Measurements from ENCODE around the gene GLE1. TPM values are rescaled to one million over a fixed set of nuclear protein-coding genes. Genes with fewer than 3 reads are reported as not detected.

Gene GLE1, protein sequence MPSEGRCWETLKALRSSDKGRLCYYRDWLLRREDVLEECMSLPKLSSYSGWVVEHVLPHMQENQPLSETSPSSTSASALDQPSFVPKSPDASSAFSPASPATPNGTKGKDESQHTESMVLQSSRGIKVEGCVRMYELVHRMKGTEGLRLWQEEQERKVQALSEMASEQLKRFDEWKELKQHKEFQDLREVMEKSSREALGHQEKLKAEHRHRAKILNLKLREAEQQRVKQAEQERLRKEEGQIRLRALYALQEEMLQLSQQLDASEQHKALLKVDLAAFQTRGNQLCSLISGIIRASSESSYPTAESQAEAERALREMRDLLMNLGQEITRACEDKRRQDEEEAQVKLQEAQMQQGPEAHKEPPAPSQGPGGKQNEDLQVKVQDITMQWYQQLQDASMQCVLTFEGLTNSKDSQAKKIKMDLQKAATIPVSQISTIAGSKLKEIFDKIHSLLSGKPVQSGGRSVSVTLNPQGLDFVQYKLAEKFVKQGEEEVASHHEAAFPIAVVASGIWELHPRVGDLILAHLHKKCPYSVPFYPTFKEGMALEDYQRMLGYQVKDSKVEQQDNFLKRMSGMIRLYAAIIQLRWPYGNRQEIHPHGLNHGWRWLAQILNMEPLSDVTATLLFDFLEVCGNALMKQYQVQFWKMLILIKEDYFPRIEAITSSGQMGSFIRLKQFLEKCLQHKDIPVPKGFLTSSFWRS
- total RNA-seq = 51.4 and 52.0 TPM in 2 replicates

DNA sequence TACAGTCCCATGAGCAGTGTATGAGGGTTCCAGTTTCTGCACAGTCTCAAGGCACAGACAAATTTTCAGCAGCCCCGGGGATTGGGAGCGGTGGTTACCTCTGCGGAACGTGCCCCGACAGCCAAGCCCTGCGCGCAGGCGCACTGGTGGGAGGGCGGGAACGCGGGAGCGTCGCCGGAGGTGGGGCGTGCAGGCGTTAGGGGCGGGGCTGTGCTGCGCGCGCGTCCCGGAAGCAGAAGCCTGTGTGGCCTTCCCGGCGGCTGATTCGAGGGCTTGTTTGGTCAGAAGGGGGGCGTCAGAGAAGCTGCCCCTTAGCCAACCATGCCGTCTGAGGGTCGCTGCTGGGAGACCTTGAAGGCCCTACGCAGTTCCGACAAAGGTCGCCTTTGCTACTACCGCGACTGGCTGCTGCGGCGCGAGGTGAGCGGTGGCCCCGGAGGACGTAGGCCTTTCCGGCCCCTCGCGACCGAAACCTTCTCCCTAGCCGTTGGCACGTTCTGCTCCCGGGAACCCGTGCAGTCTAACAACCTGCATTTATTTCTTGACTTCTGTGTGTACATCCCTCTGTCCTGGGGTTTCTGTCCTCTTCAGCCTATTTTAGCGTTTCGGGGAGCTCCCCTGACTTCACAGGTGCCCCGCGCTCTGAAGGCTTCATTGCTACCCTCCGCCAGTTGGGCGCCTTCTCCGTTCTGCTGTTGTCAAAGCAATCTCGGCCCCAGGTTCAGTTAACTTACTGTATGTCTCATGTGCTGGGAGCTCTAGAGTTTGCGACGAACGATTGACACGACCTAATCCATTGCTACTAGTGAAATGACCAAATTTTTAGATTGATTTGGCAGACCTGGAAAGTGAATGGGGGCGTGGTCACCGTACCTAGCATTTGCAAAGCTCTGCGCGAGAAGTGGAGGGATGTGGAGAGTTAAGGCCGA lies at the start of gene GLE1:
Gene GLE1, plus strand, starts transcription at position 235 of the 929 bp plus-strand sequence. Its CDS starts 87 bp downstream, at position 322.
- H3K27me3 Mint-ChIP-seq (ENCODE audit: insufficient read depth) = no peaks in the 10 kb centered on the region
- peak within 1 kb of the TSS; percentile 99 for H3K27ac Mint-ChIP-seq
- peak within 1 kb of the TSS; percentile 99 for H3K4me3 Mint-ChIP-seq
- intact Hi-C loops (cut with micrococcal nuclease) = loop anchor here (1.0 to 2.0 kb wide), 9 partner anchors 48 to 576 kb away; partner anchors contain the start of genes DOLPP1, DYNC2I2, ENDOG and ODF2
- no peaks in the 10 kb centered on the region for H3K9me3 Mint-ChIP-seq
- H3K36me3 Mint-ChIP-seq (ENCODE audit: low read depth) = peaks cover 13% of the 10 kb centered on the region
- peaks cover 23% of the 10 kb centered on the region for H3K4me1 Mint-ChIP-seq (ENCODE audit: low read depth)
- DNase-seq (ENCODE audit: low spot score) = peak; percentile 97

DNA sequence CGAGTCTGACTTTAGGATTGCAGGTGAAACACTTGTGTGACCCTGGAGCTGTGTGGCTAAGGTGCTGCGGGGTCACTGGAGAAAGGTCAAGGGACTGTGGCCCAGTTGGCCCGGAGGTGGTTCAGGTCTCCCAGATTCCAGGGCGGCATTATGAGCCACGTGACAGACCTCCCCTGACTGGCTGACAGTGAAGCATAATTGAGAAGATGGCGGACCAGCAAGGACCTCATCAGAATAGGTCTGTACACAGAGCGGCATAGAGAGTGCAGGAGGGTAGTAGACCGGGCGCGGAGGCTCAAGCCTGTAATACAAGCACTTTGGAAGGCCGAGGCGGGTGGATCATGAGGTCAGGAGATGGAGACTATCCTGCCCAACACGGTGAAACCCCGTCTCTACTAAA lies 49.5 kb upstream of the GLE1 start:
- H3K27me3 Mint-ChIP-seq (ENCODE audit: insufficient read depth) = peaks cover 3% of the 10 kb centered on the region
- peak overlapping the region; percentile 60 for H3K4me3 Mint-ChIP-seq
- intact Hi-C loops (cut with micrococcal nuclease) = loop anchor here (5.0 kb wide), 1 partner anchor 362 kb away; the partner anchor contains the start of gene ENDOG
- no peaks in the 10 kb centered on the region for H3K9me3 Mint-ChIP-seq
- H3K27ac Mint-ChIP-seq = peak overlapping the region; percentile 31
- DNase-seq (ENCODE audit: low spot score) = no peak
- peaks cover 10% of the 10 kb centered on the region for H3K36me3 Mint-ChIP-seq (ENCODE audit: low read depth)
- peaks cover 13% of the 10 kb centered on the region for H3K4me1 Mint-ChIP-seq (ENCODE audit: low read depth)

DNA sequence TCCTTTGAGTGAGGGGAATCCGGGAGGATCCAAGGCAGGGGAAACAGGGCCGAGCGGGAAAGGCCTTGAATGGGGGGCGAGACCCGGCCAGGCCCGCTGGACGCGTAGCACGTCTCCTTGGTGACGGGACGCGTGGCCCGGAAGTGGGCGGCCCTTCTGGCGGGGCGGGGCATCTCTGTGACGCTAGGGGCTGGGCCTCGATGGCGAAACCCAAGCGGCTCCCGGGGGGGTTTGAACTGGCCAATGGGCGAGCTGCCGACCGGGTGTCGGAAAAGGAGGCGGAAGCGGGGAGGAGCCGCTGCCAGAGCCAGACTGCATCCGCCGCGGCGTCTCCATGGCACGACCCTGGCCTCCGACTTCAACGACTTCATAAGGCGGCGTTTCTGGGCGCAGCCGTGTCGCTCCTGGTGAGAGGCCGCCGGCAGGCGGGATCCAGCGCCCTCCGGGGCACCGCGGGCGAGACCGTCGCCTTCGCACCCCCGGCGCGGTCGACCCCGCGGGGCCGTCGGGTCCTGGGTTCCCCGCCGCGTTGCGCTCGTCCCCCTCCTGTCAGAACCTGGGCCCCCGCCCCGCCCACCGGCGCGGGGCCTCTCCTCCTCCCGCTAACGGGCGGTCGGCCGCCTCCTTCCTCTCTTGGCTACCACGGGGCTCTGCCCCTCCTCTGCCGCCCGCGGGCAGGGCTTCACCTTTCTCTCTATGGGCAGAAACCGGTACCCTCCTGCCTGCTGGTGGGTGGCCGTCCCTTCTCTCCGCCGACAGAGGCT lies 48.5 kb upstream of the GLE1 start, which contains the start of gene ODF2:
Gene ODF2, plus strand, starts transcription at position 158 of the 764 bp plus-strand sequence. Its CDS starts 86 bp downstream, at position 244.
- Mint-ChIP-seq H3K4me1 (ENCODE audit: low read depth) (peaks cover 13% of the 10 kb centered on the region), H3K27ac (peak within 1 kb of the TSS; percentile 98), H3K27me3 (ENCODE audit: insufficient read depth) (peaks cover 3% of the 10 kb centered on the region), H3K4me3 (peak within 1 kb of the TSS; percentile 93), H3K9me3 (no peaks in the 10 kb centered on the region), H3K36me3 (ENCODE audit: low read depth) (peaks cover 13% of the 10 kb centered on the region)
- DNase-seq (ENCODE audit: low spot score) = peak; percentile 98
- intact Hi-C loops (cut with micrococcal nuclease) = loop anchor here (1.0 to 5.0 kb wide), 12 partner anchors 36 to 654 kb away; partner anchors contain the start of genes CERCAM, COQ4, CRAT and DOLK

DNA sequence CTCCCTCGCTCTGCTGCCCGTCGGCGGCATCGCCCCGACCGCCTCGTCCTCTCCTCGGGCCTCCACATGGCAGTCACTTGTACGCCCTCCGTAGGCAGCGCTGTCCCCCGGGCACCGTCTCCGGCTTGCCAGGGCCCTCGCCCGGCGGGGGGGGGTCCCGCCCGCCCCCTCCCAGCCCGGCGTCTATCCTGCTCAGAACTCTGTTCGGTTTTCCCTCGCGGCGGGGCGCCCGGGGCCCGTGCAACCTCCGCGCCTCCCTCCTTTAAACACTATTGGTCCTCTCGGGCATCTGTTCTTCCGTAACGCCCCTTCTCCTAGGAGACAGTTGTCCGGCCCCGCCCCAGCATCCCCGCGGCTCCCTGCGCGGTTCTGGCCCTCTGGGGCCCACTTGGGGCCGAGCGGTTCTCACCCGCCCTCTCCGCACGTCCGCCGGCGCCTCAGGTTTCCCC lies 47.9 kb upstream of the GLE1 start:
- DNase-seq (ENCODE audit: low spot score) = peak; percentile 73
- intact Hi-C loops (cut with micrococcal nuclease) = loop anchor here (1.0 to 5.0 kb wide), 12 partner anchors 36 to 654 kb away; partner anchors contain the start of genes CERCAM, COQ4, CRAT and DOLK
- no peaks in the 10 kb centered on the region for H3K9me3 Mint-ChIP-seq
- peaks cover 13% of the 10 kb centered on the region for H3K36me3 Mint-ChIP-seq (ENCODE audit: low read depth)
- H3K27ac Mint-ChIP-seq = peak overlapping the region; percentile 98
- peaks cover 3% of the 10 kb centered on the region for H3K27me3 Mint-ChIP-seq (ENCODE audit: insufficient read depth)
- H3K4me1 Mint-ChIP-seq (ENCODE audit: low read depth) = peaks cover 13% of the 10 kb centered on the region
- H3K4me3 Mint-ChIP-seq = peak overlapping the region; percentile 93

DNA sequence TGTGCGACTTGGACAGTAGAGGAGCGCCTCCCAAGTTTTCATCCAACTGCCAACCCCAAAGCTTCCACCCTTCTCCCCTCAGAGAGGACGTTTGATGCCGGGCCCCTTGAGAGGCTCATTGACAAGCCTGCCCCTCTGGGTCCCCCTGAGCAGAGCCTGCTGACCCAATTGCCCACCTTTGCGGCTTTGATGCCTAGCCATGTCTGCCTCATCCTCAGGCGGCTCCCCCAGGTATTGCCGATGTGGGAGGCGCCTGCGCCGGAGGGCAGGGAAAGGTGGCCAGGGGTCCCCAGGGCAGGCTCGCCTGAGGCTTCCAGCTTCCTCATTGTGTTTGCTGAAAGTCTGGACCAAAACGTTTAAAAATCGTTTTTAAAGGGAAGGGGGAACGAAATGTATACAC lies 47.3 kb upstream of the GLE1 start:
- DNase-seq (ENCODE audit: low spot score) = no peak
- peak overlapping the region; percentile 74 for H3K27ac Mint-ChIP-seq
- H3K9me3 Mint-ChIP-seq = no peaks in the 10 kb centered on the region
- peaks cover 16% of the 10 kb centered on the region for H3K36me3 Mint-ChIP-seq (ENCODE audit: low read depth)
- peaks cover 3% of the 10 kb centered on the region for H3K27me3 Mint-ChIP-seq (ENCODE audit: insufficient read depth)
- H3K4me1 Mint-ChIP-seq (ENCODE audit: low read depth) = peaks cover 13% of the 10 kb centered on the region
- peak overlapping the region; percentile 93 for H3K4me3 Mint-ChIP-seq
- intact Hi-C loops (cut with micrococcal nuclease) = loop anchor here (2.0 to 5.0 kb wide), 3 partner anchors 228 to 426 kb away; partner anchors contain the start of genes ENDOG and LRRC8A

DNA sequence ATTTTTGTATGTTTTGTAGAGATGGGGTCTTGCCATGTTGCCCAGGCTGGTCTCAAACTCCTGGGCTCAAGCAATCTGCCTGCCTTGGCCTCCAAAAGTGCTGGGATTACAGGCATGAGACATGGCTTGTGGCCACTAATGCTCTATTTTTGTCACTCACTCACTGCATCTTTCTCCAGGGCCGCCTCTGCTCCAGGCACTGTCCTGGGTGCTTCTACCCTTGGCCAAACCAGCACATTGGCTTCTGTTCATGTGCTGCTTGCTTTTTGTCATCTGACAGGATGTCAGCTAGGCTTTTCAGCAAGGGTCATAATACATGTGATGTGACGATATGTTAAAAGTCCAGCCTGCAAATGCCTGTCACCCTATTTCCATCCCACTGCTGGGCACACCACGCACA lies 45.5 kb upstream of the GLE1 start:
- Mint-ChIP-seq H3K4me3 (peak overlapping the region; percentile 45), H3K36me3 (ENCODE audit: low read depth) (peaks cover 23% of the 10 kb centered on the region), H3K4me1 (ENCODE audit: low read depth) (peaks cover 13% of the 10 kb centered on the region), H3K27me3 (ENCODE audit: insufficient read depth) (no peaks in the 10 kb centered on the region), H3K9me3 (no peaks in the 10 kb centered on the region), H3K27ac (no peak overlapping the region)
- intact Hi-C loops (cut with micrococcal nuclease) = loop anchor here (5.0 kb wide), 1 partner anchor 358 kb away; the partner anchor contains the start of gene ENDOG
- DNase-seq (ENCODE audit: low spot score) = no peak

DNA sequence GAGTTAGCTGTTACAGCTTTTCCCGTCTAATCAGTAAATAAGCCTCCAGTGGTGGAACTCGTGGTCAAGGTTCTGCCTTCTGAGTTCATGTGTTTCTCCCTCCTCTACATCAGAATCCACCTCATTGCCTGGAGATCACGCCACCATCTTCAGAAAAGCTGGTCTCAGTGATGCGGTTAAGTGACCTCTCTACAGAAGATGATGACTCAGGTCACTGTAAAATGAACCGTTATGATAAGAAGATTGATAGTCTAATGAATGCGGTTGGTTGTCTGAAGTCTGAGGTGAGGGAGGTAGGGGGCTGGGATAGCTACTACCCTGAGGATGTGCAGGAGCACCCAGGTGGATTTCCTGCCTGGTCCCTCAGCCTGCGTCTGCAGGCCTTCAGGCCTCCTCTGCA lies 35.4 kb upstream of the GLE1 start:
- Mint-ChIP-seq H3K27me3 (ENCODE audit: insufficient read depth) (no peaks in the 10 kb centered on the region), H3K4me1 (ENCODE audit: low read depth) (no peaks in the 10 kb centered on the region), H3K27ac (no peak overlapping the region), H3K4me3 (no peak overlapping the region), H3K36me3 (ENCODE audit: low read depth) (peaks cover 11% of the 10 kb centered on the region), H3K9me3 (no peaks in the 10 kb centered on the region)
- no peak for DNase-seq (ENCODE audit: low spot score)
- intact Hi-C loops (cut with micrococcal nuclease) = no loop called here

DNA sequence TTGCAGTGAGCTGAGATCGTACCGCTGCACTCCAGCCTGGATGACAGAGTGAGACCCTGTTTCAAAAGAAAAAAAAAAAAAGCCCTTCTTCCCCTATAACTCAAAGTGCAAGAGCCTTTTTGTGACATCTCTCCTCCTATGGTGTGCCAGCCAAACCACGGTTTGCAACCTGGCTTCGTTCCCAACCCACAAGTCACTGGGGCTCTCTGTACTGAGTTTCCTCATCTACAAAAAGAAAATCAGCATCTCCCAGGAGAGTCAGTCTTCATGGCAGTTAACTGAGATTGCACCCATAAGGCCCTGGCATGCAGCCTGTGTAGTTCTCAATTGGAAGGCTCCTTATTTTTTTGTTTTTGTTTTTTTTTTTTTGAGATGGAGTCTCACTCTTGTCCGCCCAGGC lies 34.0 kb upstream of the GLE1 start:
- no peak for DNase-seq (ENCODE audit: low spot score)
- Mint-ChIP-seq H3K36me3 (ENCODE audit: low read depth) (peaks cover 14% of the 10 kb centered on the region), H3K27ac (no peak overlapping the region), H3K9me3 (no peaks in the 10 kb centered on the region), H3K27me3 (ENCODE audit: insufficient read depth) (no peaks in the 10 kb centered on the region), H3K4me1 (ENCODE audit: low read depth) (no peaks in the 10 kb centered on the region), H3K4me3 (no peak overlapping the region)
- intact Hi-C loops (cut with micrococcal nuclease) = no loop called here

DNA sequence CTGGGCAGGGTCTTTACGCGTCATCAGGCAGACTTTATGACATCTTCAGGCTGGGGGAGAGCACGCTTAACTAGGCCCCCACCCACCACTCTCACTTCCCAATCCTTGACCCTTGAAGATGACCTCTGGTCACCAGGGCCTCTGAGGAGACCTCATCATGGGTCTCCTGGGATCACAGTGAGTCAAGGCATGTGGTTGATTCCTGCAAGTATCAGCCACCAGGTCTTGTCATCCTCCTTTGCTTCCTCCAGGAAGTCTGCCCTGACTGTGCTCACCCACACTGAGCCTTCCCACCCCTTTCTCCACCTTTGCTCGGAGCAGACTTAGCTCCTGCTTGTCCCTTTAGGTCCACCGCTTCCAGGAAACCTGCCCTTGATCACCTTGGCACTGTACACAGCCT lies 31.4 kb upstream of the GLE1 start:
- DNase-seq (ENCODE audit: low spot score) = no peak
- no peaks in the 10 kb centered on the region for H3K27me3 Mint-ChIP-seq (ENCODE audit: insufficient read depth)

DNA sequence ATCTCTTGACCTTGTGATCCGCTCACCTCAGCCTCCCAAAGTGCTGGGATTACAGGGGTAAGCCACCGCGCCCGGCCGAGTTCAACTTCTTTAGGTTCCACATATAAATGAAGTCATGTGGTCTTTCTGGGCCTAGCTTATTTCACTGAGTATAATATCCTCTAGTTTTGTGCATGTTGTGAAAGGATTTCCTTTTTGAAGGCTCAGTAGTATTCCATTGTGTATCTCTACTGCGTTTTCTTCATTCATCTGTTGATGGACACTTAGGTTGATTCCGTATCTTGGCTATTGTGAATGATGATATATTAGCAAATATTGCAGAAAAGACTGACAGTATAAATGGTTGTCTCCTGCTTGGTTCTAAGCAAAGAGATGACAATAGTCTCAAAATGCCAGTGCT lies 28.7 kb upstream of the GLE1 start:
- Mint-ChIP-seq H3K4me1 (ENCODE audit: low read depth) (no peaks in the 10 kb centered on the region), H3K36me3 (ENCODE audit: low read depth) (peaks cover 25% of the 10 kb centered on the region), H3K27ac (no peak overlapping the region), H3K4me3 (no peak overlapping the region), H3K27me3 (ENCODE audit: insufficient read depth) (no peaks in the 10 kb centered on the region), H3K9me3 (no peaks in the 10 kb centered on the region)
- DNase-seq (ENCODE audit: low spot score) = no peak
- intact Hi-C loops (cut with micrococcal nuclease) = no loop called here

More for the DNA sequence above, 31.4 kb upstream of the GLE1 start:
- H3K4me3 Mint-ChIP-seq = no peak overlapping the region
- H3K27ac Mint-ChIP-seq = no peak overlapping the region
- H3K4me1 Mint-ChIP-seq (ENCODE audit: low read depth) = no peaks in the 10 kb centered on the region
- H3K36me3 Mint-ChIP-seq (ENCODE audit: low read depth) = peaks cover 18% of the 10 kb centered on the region
- intact Hi-C loops (cut with micrococcal nuclease) = no loop called here
- H3K9me3 Mint-ChIP-seq = no peaks in the 10 kb centered on the region

DNA sequence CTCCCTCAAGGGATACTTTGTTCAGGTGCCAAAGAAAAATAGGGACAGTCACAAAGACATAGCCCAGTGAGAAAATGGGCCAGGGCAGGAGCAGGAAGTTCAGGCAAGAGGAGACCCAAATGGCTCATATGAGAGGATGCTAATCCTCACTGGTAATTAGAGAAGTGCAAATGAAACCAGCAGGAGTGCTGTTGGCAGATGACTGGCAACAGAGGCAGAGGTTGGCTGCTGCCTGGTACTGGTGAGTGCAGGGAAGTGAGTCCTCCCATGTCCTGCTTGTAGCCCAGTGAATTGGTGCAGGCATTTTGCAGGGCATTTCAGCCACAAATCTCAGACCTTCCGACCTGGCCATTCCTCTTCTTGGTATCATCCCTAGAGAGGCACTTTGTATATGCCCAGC lies 25.3 kb upstream of the GLE1 start:
- Mint-ChIP-seq H3K9me3 (no peaks in the 10 kb centered on the region), H3K36me3 (ENCODE audit: low read depth) (peaks cover 36% of the 10 kb centered on the region), H3K27me3 (ENCODE audit: insufficient read depth) (no peaks in the 10 kb centered on the region), H3K4me3 (no peak overlapping the region), H3K27ac (no peak overlapping the region), H3K4me1 (ENCODE audit: low read depth) (no peaks in the 10 kb centered on the region)
- intact Hi-C loops (cut with micrococcal nuclease) = no loop called here
- no peak for DNase-seq (ENCODE audit: low spot score)

Measured in activated T-helper 1 cell treated with anti-CD3 and anti-CD28 coated beads, Interleukin-12 subunit alpha, Interleukin-12 subunit beta, Interleukin-2, Interleukin-4 antibody, amounts not matched to agents 30 ng/mL and 10 ng/mL and 1 ng/mL, durations not matched to agents 14 hours and 24 hours and 36 hours (primary cell).